Left lobe of liver (tissue), 2 donors: Measurements from ENCODE around the gene SHROOM2. TPM values are rescaled to one million over a fixed set of nuclear protein-coding genes. Genes with fewer than 3 reads are reported as not detected.

Source experiments
- ATAC-seq: fragments of 200-7000 bp; cut with Tn5 transposase; one replicate; pipeline ENCODE4 v1.9.1; 2020; ENCODE audit warnings: mild to moderate bottlenecking, moderate library complexity
- DNase-seq: peaks from one replicate; pipeline ENCODE4 v3.0.0-alpha.2; 2020; ENCODE audit warnings: low spot score
- total RNA-seq: library from RNA; stranded (reverse); gene quantifications from one replicate; pipeline ENCODE4 v1.2.1, GENCODE V29; 2021
- donor health status: DM: no; HTN: no; CAD: no; lungs with moderate emphysema.
- donor health status: DM: no; HTN: yes; CAD: no.

Gene SHROOM2
- total RNA-seq, 1 donor from 2014 or later = 4.7 TPM

DNA sequence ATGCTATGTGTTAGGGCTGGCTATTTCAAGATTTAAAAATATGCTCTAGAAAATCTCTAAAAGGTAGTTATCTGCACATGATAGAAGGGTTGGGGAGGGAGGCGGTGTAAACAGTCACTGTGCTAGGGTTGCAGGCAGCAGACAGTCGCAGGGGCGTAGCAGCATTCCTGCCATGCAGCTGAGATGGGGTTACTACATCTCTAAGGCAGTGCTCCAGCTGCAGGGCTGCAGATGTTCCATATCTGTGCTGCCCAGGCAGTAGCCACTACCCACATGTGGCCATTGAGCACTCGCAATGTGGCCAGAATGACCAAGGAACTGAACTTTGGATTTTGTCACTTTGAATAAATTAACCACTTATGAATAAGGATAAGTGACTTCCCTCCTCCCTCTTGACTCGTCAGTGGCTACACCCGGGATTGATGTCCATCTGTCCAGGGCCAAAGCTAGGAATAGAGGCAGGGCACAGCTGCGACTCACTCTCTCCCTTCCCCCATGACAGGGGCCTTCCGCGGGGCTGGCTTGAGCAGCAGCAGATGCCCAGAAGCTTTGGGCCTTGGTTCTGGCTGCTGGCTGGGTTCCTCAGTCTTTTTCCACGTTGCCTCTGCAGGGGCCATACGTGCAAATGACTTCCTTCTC is 101.5 kb downstream of the SHROOM2 start:
- DNase-seq (no peak), ATAC-seq (no peak)

DNA sequence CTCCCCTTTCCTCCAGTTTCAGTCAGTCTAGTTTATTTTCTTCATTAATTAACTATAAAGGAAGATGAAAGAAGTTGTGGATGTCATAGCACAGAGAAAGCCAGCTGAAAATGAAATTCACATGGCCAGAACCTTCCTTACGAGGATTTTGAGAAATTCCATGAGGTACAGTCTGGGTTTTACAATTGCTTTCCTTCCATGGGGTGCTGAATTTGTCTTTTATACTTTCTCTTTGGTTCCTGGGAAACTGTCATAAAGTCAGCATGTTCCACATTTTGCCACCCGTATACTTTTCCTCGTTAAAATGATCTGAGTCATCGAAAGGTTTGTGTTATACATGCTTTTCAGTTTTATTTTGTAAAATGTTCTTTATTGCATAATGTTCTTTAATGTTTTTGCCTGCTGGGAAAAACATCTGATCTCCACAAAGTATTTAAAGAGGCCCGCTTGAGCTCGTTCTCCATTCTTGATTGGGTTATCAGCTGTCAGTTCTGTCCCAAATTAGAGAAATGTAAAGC is 102.8 kb downstream of the SHROOM2 start:
- no peak for ATAC-seq

DNA sequence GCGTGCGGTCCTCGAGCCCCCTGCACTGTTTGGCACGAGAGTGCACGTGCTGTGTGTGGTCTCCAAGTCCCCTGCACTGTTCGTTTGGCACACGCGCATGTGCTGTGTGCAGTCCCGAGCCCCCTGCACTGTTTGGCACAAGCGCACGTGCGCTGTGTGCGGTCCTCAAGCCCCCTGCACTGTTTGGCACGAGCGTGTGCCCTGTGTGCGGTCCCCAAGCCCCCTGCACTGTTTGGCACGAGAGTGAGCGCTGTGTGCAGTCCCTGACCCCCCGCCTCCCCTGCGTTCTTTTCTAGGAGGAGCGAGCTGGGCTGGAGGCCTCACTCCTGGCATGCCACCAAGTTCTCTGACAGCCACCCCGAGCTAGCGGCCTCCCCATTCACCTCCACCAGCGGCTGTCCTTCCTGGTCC is 104.5 kb downstream of the SHROOM2 start:
- no peak for ATAC-seq

More for the DNA sequence above, 102.8 kb downstream of the SHROOM2 start:
- DNase-seq = no peak

DNA sequence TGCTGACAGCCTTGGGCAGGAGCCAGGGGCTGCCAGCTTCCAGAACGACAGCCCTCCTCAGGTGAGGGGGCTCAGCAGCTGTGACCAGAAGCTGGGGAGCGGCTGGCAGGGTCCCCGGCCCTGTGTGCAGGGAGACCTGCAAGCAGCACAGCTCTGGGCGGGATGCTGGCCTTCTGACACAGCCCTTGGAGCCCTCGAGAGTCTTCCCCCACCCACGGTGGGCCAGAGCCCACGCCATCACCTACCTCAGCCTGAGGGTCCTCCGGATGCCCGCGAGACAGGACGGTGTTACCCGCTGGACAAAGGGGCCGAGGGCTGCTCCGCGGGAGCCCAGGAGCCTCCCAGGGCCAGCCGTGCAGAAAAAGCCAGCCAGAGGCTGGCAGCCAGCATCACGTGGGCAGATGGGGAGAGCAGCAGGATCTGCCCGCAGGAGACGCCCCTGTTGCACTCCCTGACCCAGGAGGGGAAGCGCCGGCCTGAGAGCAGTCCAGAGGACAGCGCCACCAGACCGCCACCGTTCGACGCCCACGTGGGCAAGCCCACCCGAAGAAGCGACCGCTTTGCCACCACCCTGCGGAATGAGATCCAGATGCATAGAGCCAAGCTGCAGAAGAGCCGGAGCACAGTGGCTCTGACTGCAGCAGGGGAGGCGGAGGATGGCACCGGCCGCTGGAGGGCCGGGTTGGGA is 109.1 kb downstream of the SHROOM2 start:
- ATAC-seq (no peak), DNase-seq (no peak)

More for the DNA sequence above, 104.5 kb downstream of the SHROOM2 start:
- DNase-seq = no peak

DNA sequence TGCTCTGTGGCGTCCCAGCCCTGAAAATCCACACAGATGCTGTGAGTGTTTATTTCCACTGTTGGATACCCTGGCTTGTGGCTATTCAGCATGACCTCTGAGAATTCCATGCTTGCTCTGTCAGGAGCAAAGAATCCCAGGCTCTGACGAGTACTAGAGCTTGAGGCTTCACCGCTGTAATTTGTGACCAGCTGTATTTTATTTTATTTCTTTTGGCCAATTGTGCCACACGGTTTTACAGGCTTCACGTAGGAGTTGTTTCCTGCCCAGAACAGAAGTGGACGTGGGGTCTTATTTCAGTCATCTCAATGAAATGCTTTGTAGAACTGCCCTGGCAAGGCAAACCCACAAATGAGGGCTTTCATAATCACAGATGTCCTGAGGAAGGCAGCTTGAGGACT is 111.5 kb downstream of the SHROOM2 start:
- DNase-seq (no peak), ATAC-seq (no peak)

DNA sequence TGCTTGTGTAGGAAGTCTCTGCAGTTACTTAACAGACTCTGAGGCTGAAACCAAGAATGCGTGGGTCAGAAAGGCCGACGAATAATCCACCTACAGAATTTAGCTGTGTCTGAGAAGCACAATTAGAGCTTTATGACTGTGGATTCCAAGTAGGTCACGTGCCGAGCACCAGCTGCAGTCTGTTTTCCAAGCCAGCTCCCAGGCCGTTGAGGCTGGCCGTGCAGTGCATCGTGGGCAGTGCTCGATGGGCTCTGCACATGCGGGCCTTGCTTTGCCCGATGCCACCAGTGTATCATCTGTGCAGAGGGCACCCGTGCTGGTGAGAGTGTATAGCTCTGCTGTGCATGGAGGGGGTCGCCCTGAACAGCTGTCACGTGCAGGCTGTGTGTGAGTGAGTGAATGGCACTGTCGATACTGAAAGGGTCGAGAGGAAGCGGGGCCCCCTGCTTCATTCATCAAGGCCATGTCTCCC is 113.4 kb downstream of the SHROOM2 start:
- ATAC-seq = no peak
- no peak for DNase-seq

DNA sequence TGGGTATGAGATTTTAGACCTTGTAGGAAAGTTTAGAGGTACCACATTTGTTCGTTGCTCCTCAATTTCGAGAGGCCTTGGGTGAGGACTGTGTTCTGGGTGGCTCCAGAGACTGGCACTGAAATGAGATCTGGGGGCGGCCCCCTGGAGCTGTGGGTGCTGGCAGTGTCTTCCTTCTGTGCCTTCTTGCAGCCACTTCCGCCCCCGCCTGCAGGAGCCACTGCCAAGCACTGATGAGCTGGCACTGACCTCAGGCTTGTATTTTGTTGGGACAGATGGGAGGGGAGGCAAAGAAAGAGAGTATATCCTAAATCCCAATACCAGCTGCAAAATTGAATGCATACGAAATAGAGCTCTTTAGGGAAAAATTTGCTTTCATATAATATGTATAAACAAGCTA is 116.4 kb downstream of the SHROOM2 start:
- DNase-seq (no peak), ATAC-seq (no peak)

DNA sequence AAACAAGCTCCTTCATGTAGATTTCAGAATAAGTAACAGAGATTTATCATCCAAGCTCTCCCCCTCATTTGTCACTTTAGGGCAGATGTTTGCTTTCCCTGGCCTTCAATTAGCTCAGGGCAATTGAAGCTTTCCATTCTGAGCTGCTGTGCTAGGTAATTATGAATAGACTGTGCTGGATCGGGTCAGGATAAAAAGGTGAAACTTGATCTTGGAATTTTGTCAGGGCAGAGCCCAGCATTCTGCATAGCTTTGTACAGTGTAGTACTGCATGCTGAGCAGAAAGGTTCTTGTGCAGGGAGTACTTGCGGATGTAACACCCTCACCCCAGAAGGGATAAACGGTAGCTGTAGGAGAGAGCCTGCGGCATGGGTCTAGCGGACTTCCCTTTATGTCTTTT is 116.9 kb downstream of the SHROOM2 start:
- no peak for ATAC-seq
- no peak for DNase-seq

DNA sequence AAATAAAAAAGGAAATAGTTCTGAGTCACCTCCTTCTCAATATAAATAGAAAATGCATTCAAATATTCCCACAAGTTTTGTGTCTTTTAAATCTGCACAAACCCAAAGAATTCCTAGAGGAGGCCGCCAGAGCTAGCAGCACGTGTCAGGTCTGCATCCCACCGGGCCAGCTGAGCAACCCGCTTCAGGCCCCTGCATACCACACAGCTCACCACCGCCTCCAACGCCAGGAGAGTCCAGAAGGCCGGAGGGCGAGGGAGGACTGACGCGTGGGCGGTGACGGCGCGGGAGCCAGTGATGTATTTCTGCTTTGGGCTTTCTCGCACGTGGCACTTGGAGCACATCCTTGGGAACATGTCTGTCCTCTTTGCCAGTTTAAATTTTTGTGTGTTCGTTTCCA is 119.1 kb downstream of the SHROOM2 start:
- DNase-seq (no peak), ATAC-seq (no peak)

DNA sequence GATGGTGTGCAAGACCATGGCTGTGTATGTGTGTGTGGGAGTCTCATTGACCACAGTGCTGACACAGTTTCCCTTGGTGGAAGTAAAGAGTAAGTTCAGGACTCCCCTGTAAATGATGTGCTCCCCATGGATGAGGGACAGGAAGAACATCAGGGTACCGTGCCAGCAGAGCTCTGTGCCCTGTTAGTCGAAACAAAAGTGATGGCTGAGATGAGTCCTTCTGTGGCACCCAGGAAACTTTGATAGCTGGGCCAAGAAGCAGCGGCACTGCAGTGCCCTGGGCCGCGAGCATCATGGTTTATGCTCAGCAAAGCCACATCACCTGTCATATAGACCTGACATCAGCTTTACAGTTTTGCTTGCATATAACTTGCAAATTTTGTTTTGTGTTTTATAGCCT is 119.5 kb downstream of the SHROOM2 start:
- no peak for ATAC-seq
- no peak for DNase-seq

DNA sequence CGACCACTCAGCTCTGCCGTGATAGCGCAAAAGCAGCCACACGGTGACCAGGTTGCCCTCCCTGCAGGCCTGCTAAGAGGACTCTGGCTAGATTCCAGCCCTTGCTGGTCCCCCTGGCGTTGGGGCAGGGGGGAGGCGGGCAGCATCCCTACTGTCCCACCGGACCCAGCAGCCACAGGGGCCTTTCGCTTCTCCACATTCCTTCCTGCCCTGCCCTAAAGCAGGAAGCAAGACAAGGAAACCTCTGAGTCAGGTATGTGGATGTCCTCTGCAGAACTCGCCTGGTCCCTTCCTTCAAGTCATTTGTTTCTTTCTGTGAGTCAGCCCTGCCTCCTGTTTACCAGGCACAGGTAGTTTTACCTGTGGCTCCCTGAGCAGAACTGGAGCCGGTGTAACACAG is 120.7 kb downstream of the SHROOM2 start:
- no peak for ATAC-seq
- DNase-seq = no peak

DNA sequence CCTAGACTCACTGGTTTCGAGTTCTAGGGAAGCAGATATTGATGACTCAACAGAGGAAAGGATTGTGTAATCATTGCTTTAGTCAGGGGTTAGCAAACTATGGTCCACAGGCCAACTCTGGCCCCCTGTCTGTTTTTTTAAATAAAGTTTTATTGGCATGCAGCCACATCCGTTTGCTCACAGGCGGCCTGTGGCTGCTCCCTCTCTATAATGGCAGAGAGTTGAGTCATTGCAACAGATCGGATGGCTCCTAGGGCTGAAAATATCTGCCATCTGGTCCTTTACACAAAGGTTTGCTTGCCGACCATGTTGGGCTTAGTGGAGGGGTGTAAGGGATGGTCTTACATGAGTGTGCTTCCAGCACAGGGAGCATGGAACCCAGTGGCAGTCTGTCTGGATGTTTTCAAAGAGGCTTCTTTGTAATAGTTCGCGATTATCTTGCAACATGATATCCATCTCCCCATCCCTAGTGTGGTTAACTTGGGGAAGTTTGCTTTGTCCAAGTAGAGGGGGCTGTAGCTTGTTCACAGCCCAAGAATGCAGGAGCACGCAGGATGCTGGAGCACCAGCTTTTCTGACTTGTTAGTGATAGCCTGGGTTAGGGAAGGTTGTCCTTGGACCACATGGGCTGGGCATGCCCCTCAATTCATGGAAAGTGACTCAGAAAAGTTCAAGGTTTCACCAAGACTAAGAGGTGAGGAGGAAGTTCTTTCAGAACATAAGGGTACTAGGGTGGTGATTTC is 121.6 kb downstream of the SHROOM2 start:
- ATAC-seq = no peak
- no peak for DNase-seq

DNA sequence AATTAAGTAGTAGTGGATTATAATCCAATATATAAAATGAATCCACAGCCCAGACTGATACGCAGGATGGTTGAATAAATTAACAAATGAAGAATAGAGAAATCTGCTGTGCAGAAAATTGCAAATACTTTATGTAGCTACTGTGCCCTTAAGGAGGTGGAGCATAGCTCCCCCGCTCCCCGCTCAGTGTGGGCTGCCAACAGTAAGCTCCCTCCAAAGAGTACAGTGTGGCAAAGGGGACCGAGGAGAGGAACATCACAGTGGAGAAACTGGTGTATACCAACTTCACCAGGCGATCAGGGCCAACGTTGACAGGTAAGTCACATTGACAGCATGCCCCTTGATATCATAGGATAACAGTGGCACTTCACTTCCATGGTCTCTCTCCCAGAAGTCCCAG is 123.0 kb downstream of the SHROOM2 start:
- DNase-seq = no peak
- ATAC-seq = no peak

DNA sequence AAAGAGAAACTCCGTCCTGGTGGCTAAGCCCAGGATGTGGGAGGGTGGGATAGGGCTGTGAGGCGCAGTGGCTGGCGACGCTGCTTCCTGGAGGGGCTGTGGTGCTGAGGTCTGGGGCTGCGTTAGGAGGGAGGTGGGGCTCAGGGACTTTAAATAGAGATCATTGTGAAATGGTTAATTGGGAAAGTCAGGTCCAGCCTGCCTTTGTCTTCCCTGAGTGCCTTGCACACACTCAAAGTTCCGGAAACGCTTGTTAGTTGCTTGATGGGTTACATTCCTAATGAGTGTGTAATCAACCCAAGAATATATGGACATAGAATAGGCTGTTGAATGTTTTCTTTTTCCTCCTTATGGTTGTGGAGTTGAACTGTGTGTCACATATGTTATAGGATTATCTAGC is 125.3 kb downstream of the SHROOM2 start:
- ATAC-seq = no peak
- DNase-seq = no peak

DNA sequence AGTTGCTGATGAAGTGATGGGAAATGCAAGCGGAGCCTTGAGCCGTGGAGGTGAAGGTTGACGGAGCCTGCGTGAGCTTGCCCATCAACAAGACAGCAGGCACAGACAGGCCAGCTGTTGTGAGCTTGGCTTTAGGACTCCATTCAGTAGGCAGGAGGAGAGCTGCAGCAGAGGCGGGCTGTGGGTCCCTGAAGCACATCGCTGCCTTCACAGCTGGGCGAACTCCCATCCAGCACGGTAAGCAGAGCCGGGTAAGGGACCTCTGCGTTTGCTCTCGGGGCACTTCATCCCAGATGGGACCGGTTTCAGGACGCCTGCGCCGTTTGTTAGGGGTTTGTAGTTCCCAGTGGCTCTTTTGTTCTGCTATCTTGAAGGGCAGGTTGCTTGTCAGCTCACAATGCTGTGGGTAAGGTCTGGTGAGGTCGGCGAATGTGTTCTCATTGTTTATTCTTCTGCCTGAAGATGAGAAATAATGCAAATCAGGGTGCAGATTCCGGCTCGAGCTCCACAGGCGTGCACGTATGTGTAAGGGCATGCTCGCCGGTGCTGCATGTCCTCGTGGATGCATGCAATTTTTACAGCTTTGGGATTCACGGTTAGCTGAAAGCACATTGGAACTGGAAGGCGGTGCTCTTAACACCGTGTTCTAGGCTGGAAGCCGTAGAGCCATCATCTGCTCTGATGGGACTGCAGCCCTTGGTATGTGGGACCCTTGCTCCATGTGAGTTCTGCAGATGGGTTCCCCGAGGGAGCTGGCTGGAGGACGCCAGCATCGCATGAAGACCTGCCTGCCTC is 126.3 kb downstream of the SHROOM2 start:
- DNase-seq (no peak), ATAC-seq (no peak)

DNA sequence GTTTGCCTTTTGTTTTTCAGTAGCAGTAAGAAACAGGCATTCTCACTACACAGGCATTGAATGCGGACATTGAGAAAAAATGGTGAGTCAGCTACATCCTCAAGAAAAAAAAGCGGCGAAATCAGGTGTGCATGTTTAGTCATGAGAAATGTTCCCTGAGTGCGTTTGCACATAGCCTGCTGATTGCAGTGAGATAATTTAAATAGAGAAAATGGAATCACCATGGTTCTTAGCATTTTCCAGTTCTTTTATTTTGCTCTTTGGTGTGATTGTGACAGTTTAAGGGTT is 126.9 kb downstream of the SHROOM2 start:
- DNase-seq (no peak), ATAC-seq (no peak)

DNA sequence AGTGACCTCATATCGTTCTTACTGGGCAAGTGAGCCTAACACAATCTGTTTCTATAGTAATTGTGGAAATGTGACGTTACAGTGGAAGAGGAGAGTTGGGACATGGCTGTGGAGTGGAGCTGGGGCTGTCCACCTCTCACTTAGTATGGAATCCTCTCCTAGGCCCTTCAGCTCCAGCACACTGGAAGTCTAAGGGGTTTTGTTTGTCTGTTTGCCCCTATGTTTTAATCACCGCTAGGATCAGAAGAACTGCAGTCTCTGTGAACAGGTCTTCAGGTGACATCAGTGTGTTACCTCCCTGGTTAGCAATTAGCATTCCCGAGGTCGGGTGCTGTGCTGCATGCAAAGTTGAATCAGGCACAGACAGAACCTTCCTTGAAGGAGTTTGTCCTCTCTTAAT is 131.6 kb downstream of the SHROOM2 start:
- DNase-seq = no peak
- no peak for ATAC-seq

DNA sequence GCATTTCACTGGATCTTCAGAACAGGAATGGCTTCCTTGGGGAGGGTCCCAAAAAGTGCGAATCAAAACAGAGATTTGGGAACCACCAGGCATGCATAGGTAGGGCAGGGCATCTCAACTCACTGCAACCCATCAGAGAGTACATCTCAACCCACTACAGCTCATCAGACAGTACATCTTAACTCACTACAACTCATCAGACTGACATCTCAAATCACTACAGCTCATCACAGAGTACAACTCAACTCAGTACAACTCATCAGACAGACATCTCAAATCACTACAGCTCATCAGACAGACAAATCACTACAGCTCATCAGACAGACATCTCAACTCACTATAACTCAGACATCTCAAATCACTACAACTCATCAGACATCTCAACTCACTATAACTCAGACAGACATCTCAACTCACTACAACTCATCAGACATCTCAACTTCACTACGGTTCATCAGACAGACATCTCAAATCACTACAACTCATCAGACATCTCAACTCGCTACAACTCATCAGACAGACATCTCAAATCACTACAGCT is 133.5 kb downstream of the SHROOM2 start:
- DNase-seq (no peak), ATAC-seq (no peak)

DNA sequence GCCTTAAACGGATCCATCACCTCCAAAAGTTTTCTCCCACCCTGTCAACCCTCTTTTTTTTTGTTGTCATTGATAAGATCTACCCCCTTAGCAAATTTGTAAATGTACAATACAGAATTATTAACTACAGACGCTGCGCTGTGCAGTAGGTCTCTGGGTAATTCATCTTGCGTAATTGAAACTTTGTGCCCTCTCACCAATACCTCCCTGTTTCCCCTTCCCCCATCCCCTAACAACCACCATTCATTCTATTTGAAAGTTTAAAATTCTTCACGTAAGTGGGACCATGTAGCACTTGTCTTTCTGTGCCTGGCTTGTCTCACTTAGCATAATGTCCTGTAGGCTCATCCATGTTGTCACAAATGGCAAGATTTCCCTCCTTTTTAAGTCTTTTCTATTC is 135.2 kb downstream of the SHROOM2 start:
- DNase-seq = no peak
- peak; percentile 52 for ATAC-seq

DNA sequence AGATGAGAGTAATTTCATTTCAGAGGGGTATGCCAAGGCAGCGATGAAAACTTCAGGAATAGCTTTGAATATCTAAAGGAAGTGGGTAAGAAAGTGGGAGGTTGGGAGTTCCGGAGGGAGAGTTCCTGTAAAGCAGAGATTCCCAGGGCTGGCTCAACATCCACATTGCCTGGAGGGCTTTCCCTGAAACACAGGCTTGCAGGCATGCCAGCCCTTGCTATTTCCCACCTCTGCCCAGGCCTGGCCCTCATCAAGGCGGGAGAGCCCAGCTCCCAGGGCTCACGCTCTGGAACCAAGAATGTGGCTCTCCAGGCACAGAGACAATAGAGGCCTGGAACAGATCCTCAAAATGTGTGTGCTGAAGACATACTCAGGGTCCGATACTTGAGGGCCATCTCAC is 137.1 kb downstream of the SHROOM2 start:
- DNase-seq = no peak

DNA sequence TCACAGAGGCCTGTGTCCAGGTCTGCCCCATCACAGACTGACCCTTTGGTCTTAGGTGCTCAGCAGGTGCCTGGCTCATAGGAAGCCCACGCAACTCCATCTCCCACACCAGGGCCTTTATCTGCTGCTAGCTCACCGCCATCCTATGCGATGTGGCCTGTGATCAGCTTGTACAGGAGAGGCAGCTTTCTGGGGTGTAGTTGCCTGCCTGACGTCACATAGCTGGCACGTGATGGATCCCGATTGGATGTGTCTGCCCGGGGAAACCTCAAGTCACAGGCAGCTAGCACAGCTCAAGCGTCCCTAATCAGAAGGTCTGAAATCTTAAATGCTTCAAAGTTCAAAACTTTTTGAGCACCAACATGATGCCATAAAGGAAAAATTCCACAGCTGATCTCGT is 139.8 kb downstream of the SHROOM2 start:
- ATAC-seq (no peak), DNase-seq (no peak)

More for the DNA sequence above, 137.1 kb downstream of the SHROOM2 start:
- ATAC-seq = no peak
